ENCODE results near the gene ZNF814.

The ZNF814 gene

GRCh38 chr19:57807541-57807940 lies 81.3 kb downstream of the ZNF814 start:
- TF ChIP-seq, protein P1, sequence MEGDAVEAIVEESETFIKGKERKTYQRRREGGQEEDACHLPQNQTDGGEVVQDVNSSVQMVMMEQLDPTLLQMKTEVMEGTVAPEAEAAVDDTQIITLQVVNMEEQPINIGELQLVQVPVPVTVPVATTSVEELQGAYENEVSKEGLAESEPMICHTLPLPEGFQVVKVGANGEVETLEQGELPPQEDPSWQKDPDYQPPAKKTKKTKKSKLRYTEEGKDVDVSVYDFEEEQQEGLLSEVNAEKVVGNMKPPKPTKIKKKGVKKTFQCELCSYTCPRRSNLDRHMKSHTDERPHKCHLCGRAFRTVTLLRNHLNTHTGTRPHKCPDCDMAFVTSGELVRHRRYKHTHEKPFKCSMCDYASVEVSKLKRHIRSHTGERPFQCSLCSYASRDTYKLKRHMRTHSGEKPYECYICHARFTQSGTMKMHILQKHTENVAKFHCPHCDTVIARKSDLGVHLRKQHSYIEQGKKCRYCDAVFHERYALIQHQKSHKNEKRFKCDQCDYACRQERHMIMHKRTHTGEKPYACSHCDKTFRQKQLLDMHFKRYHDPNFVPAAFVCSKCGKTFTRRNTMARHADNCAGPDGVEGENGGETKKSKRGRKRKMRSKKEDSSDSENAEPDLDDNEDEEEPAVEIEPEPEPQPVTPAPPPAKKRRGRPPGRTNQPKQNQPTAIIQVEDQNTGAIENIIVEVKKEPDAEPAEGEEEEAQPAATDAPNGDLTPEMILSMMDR (IDR thresholded peaks at IDR 0.05; ENCODE audit: extremely low read depth, insufficient read depth, missing control alignments): no peak
- DNase-seq (ENCODE audit: low spot score): no peak
- in situ Hi-C loops (cut with MboI; ENCODE audit: low pct_unique_long_range_greater_than_20kb, low sequenced_read_pairs, unreplicated experiment): no loop called here

DNA sequence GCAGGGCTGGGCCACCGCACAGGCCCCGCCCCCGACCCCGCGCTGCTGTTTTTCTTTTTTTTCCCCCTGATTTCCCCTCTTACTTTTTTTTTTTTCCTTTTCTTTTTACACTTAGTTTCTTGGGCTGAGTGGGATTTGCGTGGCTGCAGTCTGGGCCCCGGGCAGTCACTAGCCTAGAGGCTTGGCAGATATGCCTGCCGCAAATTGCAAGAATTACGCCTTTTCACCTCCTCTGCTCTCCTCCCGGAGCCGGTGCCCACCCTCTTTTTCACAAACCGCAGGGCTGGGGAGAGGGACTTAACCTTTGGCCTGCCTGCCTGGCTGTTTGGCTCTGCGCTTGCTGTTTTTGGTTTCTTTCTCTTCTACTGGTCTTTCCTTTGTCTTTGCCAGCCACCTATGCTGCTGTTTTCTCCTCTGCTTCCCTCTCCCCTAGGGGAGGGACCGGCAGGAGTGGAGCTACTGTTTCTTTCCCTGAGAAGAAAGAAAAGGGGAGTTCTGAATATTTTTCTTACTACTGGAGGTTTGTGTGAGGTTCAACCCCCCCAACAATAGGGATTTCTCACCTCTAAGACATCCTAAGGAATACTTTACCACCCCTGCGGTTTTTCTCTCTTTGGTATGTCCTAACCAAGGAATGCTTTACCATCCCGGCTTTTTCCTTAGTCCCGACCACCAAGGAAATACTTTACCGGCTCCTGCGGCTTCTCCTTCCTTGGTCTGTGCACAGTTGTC lies 85.1 kb downstream of the ZNF814 start:
- TF ChIP-seq, protein P1 (IDR thresholded peaks at IDR 0.05; ENCODE audit: extremely low read depth, insufficient read depth, missing control alignments): no peak
- in situ Hi-C loops (cut with MboI; ENCODE audit: low pct_unique_long_range_greater_than_20kb, low sequenced_read_pairs, unreplicated experiment): no loop called here
- DNase-seq (ENCODE audit: low spot score): no peak

- DNase-seq (ENCODE audit: low spot score): no peak
- in situ Hi-C loops (cut with MboI; ENCODE audit: low pct_unique_long_range_greater_than_20kb, low sequenced_read_pairs, unreplicated experiment): no loop called here
- TF ChIP-seq, protein P1 (IDR thresholded peaks at IDR 0.05; ENCODE audit: extremely low read depth, insufficient read depth, missing control alignments): no peak
Observed at GRCh38 chr19:57803265-57803593, 85.6 kb downstream of the ZNF814 start.

DNA sequence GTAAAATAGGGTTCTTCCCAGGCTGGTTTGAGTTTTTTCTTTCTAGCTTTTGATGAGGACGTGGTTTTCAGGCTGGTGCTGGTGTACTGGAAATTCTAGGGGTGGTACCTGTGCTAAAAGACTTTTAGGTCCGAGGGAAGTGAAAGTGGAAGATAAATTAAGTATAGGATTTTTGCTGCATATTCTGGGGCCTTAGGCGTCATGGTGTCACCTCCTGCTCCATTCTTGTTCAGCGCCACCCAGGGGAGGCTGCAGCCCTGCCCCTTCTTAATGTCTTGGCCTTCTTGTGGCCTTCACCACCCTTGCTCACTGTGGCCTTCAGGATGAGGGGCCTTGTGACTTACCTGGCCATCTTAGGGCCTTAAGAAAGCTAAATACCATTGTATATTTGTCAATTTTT lies 86.6 kb downstream of the ZNF814 start:
- in situ Hi-C loops (cut with MboI; ENCODE audit: low pct_unique_long_range_greater_than_20kb, low sequenced_read_pairs, unreplicated experiment): no loop called here
- DNase-seq (ENCODE audit: low spot score): no peak

GRCh38 chr19:57800696-57801095 lies 88.1 kb downstream of the ZNF814 start:
- in situ Hi-C loops (cut with MboI; ENCODE audit: low pct_unique_long_range_greater_than_20kb, low sequenced_read_pairs, unreplicated experiment): no loop called here
- TF ChIP-seq, protein P1 (IDR thresholded peaks at IDR 0.05; ENCODE audit: extremely low read depth, insufficient read depth, missing control alignments): no peak
- DNase-seq (ENCODE audit: low spot score): no peak

More for the DNA sequence above, 86.6 kb downstream of the ZNF814 start:
- TF ChIP-seq, protein P1 (IDR thresholded peaks at IDR 0.05; ENCODE audit: extremely low read depth, insufficient read depth, missing control alignments): peak; percentile 45

All from GM13977 (cell line).